Stimulated activated naive CD4-positive, alpha-beta T cell treated with Interleukin-2 at 50 U/mL for 16 hours (primary cell): Measurements from ENCODE around the gene SACS.
A peak's percentile ranks its signal among the peaks of the same experiment; 100 is the strongest.
"Not testable (repeated sequence)": the region's sequence is repeated elsewhere in the genome, so short reads cannot be mapped to it uniquely, and the experiment has no call there.

Experiments
- DNase-seq: peaks from one replicate; lab custom pipeline; 2025; lab: John Stamatoyannopoulos, UW

SACS gene

GRCh38 chr13:23414682-23415081, 18.8 kb downstream of the SACS start:
- DNase-seq, result no peak

- DNase-seq, result no peak
Measured at GRCh38 chr13:23411706-23412105, 21.8 kb downstream of the SACS start.

- DNase-seq, result no peak
Measured at GRCh38 chr13:23411220-23411619, 22.3 kb downstream of the SACS start.

GRCh38 chr13:23408026-23408425, 25.5 kb downstream of the SACS start:
- no peak for DNase-seq

GRCh38 chr13:23401156-23401555, 32.3 kb downstream of the SACS start:
- DNase-seq, result not testable (repeated sequence)

GRCh38 chr13:23399347-23399746, 34.2 kb downstream of the SACS start:
- no peak for DNase-seq

GRCh38 chr13:23394821-23395220, 38.7 kb downstream of the SACS start:
- no peak for DNase-seq

GRCh38 chr13:23392925-23393645, 40.4 kb downstream of the SACS start:
- no peak for DNase-seq

- no peak for DNase-seq
Measured at GRCh38 chr13:23392313-23392712, 41.2 kb downstream of the SACS start.

- no peak for DNase-seq
Measured at GRCh38 chr13:23391752-23392151, 41.8 kb downstream of the SACS start.

GRCh38 chr13:23386533-23386932, 47.0 kb downstream of the SACS start:
- no peak for DNase-seq

GRCh38 chr13:23385931-23386330, 47.6 kb downstream of the SACS start:
- no peak for DNase-seq

- DNase-seq, result no peak
Measured at GRCh38 chr13:23384111-23384510, 49.4 kb downstream of the SACS start.

- DNase-seq, result no peak
Measured at GRCh38 chr13:23383151-23383550, 50.4 kb downstream of the SACS start.

- no peak for DNase-seq
Measured at GRCh38 chr13:23381866-23382265, 51.6 kb downstream of the SACS start.

GRCh38 chr13:23380534-23380933, 53.0 kb downstream of the SACS start:
- DNase-seq, result no peak

GRCh38 chr13:23377983-23378632, 55.4 kb downstream of the SACS start:
- peak; percentile 67 for DNase-seq

GRCh38 chr13:23377579-23377978, 55.9 kb downstream of the SACS start:
- DNase-seq, result no peak

GRCh38 chr13:23375001-23375971, 58.2 kb downstream of the SACS start:
- DNase-seq, result peak; percentile 95

GRCh38 chr13:23372264-23372906, 61.1 kb downstream of the SACS start:
- DNase-seq, result no peak

- DNase-seq, result no peak
Measured at GRCh38 chr13:23367907-23368306, 65.6 kb downstream of the SACS start.

- DNase-seq, result no peak
Measured at GRCh38 chr13:23365652-23366051, 67.8 kb downstream of the SACS start.
